Upper lobe of left lung (tissue), 4 donors: ENCODE measurements around the gene RDH8.

ENCODE experiments used
- POLR2A ChIP-seq, 4 donors: fragments of 450-650 bp; IDR thresholded peaks; one replicate each; pipeline ENCODE4 v1.5.1; 2016 to 2017; ENCODE audit warnings: antibody characterized with exemption in 4 of 4, mild to moderate bottlenecking in 2 of 4
- TF ChIP-seq, protein P1 (sequence below), 6 experiments: fragments of 450-650 bp in 4 of 6; fragments of 200-600 bp in 2 of 6; sonication (generic) in 2 of 6; IDR thresholded peaks; one replicate each; pipeline ENCODE4 v1.5.1; 2016 to 2019; ENCODE audit warnings: antibody characterized with exemption in 6 of 6

DNA sequence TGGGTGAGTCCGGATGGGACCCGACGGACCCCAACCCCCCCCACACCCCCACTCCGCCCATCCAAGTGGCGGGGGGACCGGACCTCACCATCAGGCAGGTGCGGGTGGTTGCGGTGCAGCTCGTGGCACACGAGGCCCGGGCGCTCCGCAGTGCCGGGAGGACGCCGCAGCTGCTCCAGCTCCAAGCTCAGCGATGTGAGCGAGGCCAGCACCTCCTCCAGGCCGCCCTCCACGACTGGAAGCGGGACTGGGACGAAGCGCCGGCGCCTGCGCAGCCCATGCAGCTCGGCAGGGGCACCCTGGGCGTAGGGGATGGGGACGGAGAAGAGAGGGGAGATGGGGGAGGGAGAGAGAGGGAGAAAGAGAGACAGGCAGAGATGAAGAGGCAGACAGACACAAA lies 46.8 kb upstream of the RDH8 start:
- no peak for TF ChIP-seq POLR2A (IDR thresholded peaks at IDR 0.05)
- TF ChIP-seq, protein P1, sequence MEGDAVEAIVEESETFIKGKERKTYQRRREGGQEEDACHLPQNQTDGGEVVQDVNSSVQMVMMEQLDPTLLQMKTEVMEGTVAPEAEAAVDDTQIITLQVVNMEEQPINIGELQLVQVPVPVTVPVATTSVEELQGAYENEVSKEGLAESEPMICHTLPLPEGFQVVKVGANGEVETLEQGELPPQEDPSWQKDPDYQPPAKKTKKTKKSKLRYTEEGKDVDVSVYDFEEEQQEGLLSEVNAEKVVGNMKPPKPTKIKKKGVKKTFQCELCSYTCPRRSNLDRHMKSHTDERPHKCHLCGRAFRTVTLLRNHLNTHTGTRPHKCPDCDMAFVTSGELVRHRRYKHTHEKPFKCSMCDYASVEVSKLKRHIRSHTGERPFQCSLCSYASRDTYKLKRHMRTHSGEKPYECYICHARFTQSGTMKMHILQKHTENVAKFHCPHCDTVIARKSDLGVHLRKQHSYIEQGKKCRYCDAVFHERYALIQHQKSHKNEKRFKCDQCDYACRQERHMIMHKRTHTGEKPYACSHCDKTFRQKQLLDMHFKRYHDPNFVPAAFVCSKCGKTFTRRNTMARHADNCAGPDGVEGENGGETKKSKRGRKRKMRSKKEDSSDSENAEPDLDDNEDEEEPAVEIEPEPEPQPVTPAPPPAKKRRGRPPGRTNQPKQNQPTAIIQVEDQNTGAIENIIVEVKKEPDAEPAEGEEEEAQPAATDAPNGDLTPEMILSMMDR (IDR thresholded peaks at IDR 0.05), result no peak
